Common myeloid progenitor, CD34-positive (primary cell): Measurements from ENCODE around the gene AKR1C4.

Experiments
- CTCF ChIA-PET: fragments of 350-600 bp; sonication (Branson Sonifier 250); formaldehyde crosslinking; loops from one replicate; lab custom pipeline; 2021; ENCODE audit warnings: antibody characterized with exemption; lab: Charles Lee
- POLR2A ChIA-PET: fragments of 350-600 bp; sonication (Branson Sonifier 250); formaldehyde crosslinking; loops from one replicate; lab custom pipeline; 2021; ENCODE audit warnings: antibody characterized with exemption; lab: Charles Lee
- DNase-seq, 3 donors: peaks; one replicate each; pipeline versions ENCODE4 v3.0.0 to v3.0.0-alpha.2; 2013
- H3K27ac ChIP-seq, 2 experiments: 1 replicate in 1 of 2; 2 replicates in 1 of 2; pipeline ENCODE4 v1.7.0; 2013; ENCODE audit warnings: inconsistent platforms in 2 of 2, low read length in 2 of 2, mild to moderate bottlenecking in 2 of 2, low read depth in 1 of 2, moderate library complexity in 1 of 2; ENCODE audit not compliant: severe bottlenecking in 2 of 2, insufficient read depth in 1 of 2, poor library complexity in 1 of 2
- H3K27me3 ChIP-seq, 5 experiments: replicated peaks in 2 of 5; 1 replicate in 3 of 5; 2 replicates in 2 of 5; pipeline versions ENCODE4 v1.6.1 to v1.7.0; 2013; ENCODE audit warnings: low read length in 4 of 5, mild to moderate bottlenecking in 2 of 5, moderate library complexity in 2 of 5, inconsistent platforms in 1 of 5; ENCODE audit not compliant: insufficient read depth in 5 of 5, control insufficient read depth in 4 of 5
- H3K36me3 ChIP-seq, 4 experiments: 1 replicate in 2 of 4; 2 replicates in 2 of 4; pipeline versions ENCODE4 v1.6.1 to v1.7.0; 2013; ENCODE audit warnings: low read length in 3 of 4, control low read depth in 1 of 4, mild to moderate bottlenecking in 1 of 4; ENCODE audit not compliant: control insufficient read depth in 4 of 4, insufficient read depth in 4 of 4
- H3K4me1 ChIP-seq, 4 experiments: 1 replicate in 3 of 4; 2 replicates in 1 of 4; pipeline versions ENCODE4 v1.6.1 to v1.7.1; 2013; ENCODE audit warnings: low read length in 3 of 4, mild to moderate bottlenecking in 3 of 4, control low read depth in 1 of 4, inconsistent platforms in 1 of 4, moderate library complexity in 1 of 4; ENCODE audit not compliant: control insufficient read depth in 4 of 4, insufficient read depth in 4 of 4; ENCODE audit errors: control extremely low read depth in 1 of 4
- H3K4me3 ChIP-seq, 7 experiments: 1 replicate in 4 of 7; 2 replicates in 3 of 7; pipeline versions ENCODE4 v1.5.1 to v1.7.0; 2013; ENCODE audit warnings: mild to moderate bottlenecking in 7 of 7, low read length in 6 of 7, moderate library complexity in 6 of 7, inconsistent platforms in 2 of 7, low read depth in 2 of 7, control low read depth in 1 of 7; ENCODE audit not compliant: insufficient read depth in 4 of 7, control insufficient read depth in 1 of 7; ENCODE audit errors: extremely low read depth in 1 of 7
- H3K9me3 ChIP-seq, 5 experiments: 1 replicate in 4 of 5; 2 replicates in 1 of 5; pipeline versions ENCODE4 v1.6.1 to v1.7.1; 2013; ENCODE audit warnings: low read length in 4 of 5, mild to moderate bottlenecking in 2 of 5, inconsistent platforms in 1 of 5, low read depth in 1 of 5, moderate library complexity in 1 of 5; ENCODE audit not compliant: control insufficient read depth in 4 of 5, insufficient read depth in 2 of 5; ENCODE audit errors: control extremely low read depth in 1 of 5
- WGBS: methylation state at CpG from one replicate; pipeline ENCODE4 v1.1.5; 2013; ENCODE audit not compliant: insufficient coverage; 5-methylcytosine and 5-hydroxymethylcytosine counted together

AKR1C4 gene

GRCh38 chr10:5183923-5184322 is 12.7 kb upstream of the AKR1C4 start:
- ChIA-PET CTCF (no interaction called here), POLR2A (no interaction called here)

DNA sequence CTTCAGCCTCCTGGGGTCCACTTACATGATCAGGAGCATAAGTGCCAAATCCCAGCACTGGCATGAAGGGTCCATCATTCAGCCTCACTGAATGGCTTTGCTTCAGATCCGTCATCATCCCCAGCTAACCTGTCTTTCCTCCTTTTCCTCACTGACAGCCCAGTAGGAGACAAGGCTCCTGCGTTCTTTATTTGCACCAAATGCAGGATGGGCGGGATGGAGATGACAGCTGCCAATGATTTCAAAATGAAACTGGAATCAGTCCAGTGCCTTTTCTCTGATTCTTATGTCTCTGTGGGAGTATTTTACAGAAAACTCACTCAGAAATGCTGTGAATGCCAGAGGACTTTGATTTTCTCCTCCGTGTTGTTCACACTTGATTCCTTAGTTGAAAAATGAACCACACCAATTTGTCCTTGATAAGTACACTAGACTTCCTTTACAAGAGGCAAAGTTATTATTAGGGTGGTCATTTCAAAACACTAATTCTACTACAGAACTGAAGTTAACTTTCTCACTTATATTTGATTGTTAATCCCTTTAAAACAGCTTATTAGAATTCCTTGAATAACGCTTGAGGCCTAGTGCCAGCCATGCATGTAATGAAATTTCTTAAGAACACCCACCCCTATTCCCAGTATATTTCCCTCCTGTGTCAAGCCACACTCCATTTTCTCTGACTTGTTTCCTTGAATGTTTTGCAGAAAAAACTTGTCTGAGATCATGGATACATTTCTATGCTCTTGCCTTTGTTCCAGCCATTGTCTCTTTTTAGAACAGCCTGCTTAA is 11.5 kb upstream of the AKR1C4 start, which contains the start of gene AKR1C8:
Gene AKR1C8, minus strand, starts transcription at position 164 of the 789 bp plus-strand sequence. Its CDS starts 46 bp downstream, at position 118.
- POLR2A ChIA-PET = no interaction called here
- Histone ChIP-seq H3K36me3 (no peaks in the 10 kb centered on the region), H3K27ac (no peak within 1 kb of the TSS), H3K4me3 (no peak within 1 kb of the TSS), H3K27me3 (no peaks in the 10 kb centered on the region), H3K4me1 (no peaks in the 10 kb centered on the region), H3K9me3 (peaks cover 0 to 3% (median 0%) of the 10 kb centered on the region in 5 experiments)
- 96% methylated on average over 4 of the region's 5 CpGs for WGBS
- DNase-seq = no peak
- CTCF ChIA-PET = no interaction called here

More at GRCh38 chr10:5183923-5184322, 12.7 kb upstream of the AKR1C4 start:
- Histone ChIP-seq H3K4me3 (no peak overlapping the region), H3K4me1 (no peaks in the 10 kb centered on the region), H3K27me3 (no peaks in the 10 kb centered on the region), H3K9me3 (peaks cover 0 to 3% (median 0%) of the 10 kb centered on the region in 5 experiments), H3K36me3 (no peaks in the 10 kb centered on the region), H3K27ac (no peak overlapping the region)
- 90% methylated on average over 1 of the region's 2 CpGs for WGBS
- DNase-seq = no peak

DNA sequence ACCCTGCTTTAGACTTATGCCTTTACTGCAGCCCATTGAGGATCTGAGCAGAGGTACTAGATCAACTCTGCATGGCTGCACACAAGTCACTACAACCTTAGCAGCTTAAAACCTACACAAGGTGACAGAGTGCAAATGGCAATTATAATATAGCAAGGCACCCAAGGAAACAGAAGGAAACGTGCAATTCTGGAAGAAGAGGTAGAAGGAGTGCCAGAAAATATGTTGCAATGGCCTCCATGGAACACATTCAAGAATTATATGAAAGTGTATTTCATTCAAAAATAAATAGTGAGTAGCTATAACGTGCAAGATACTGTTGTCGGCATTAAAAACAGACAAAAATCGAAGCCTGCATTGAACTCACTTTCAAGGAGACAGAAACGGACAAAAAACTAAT is 8.8 kb upstream of the AKR1C4 start:
- ChIA-PET CTCF (no interaction called here), POLR2A (no interaction called here)
- Histone ChIP-seq H3K27ac (no peak overlapping the region), H3K36me3 (no peaks in the 10 kb centered on the region), H3K9me3 (no peaks in the 10 kb centered on the region), H3K27me3 (no peaks in the 10 kb centered on the region), H3K4me3 (no peak overlapping the region), H3K4me1 (no peaks in the 10 kb centered on the region)
- no peak for DNase-seq
- 100% methylated on average over 3 of the region's 5 CpGs for WGBS

- no peak for DNase-seq
- H3K27me3 ChIP-seq = no peaks in the 10 kb centered on the region
- ChIA-PET CTCF (no interaction called here), POLR2A (no interaction called here)
- no peak overlapping the region for H3K27ac ChIP-seq
- H3K4me1 ChIP-seq = no peaks in the 10 kb centered on the region
- H3K4me3 ChIP-seq = no peak overlapping the region
- WGBS = 97% methylated on average over 2 of the region's 2 CpGs
- no peaks in the 10 kb centered on the region for H3K36me3 ChIP-seq
- H3K9me3 ChIP-seq = no peaks in the 10 kb centered on the region
Observed at GRCh38 chr10:5188358-5188757, 8.3 kb upstream of the AKR1C4 start.

DNA sequence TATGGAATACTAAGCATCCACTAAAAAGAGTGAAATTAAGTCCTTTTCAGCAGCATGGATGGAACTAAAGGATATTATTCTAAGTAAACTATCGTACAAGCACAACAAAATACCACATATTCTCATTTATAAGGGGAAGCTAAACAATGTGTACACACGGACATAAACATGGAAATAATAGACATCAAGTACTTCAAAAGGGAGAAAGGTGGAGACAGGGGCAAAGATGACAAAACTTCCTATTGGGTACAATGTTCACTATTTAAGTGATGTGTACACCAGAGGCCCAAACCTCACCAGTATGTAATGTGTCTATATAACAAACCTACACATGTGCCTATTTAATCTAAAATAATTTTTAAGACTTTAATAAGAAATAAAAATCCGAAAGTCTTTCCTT is 2.2 kb upstream of the AKR1C4 start:
- no CpG with 5 or more reads among the region's 3 CpGs for WGBS
- Histone ChIP-seq H3K4me3 (no peak overlapping the region), H3K4me1 (no peaks in the 10 kb centered on the region), H3K36me3 (no peaks in the 10 kb centered on the region), H3K27me3 (no peaks in the 10 kb centered on the region), H3K9me3 (peaks cover 0 to 2% (median 0%) of the 10 kb centered on the region in 5 experiments), H3K27ac (no peak overlapping the region)
- CTCF ChIA-PET = interaction anchor here (1.2 kb wide), 1 partner anchor 10 kb away, joined by 6 read pairs; no protein-coding TSS in a partner anchor
- DNase-seq = no peak
- POLR2A ChIA-PET = no interaction called here

DNA sequence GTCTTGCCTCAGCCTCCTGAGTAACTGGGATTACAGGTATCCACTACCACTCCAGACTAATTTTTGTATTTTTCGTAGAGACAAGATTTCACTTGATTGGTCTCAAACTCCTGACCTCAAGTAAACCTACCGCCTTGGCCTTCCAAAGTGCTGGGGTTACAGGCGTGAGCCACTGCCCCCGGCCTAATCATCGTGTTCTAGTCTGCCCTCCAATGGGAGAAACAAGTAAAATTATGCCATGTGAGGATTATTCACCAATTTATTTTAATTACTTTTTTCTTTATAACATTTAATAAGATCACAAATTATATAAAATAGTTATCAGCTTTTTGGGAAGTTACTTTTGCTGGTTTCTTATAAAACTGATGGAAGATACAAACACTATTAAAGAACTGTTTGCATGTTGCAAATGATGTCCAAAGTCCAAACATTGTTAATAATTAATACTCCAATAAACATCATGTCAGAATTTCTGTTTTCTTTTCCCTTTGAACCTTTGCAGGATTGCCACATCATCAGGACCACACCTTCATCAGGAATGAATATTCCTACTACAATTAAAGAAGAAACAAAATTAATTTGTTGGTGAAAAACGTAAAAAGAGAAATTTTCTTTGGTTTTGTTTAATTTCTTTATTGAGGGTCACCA is 786 bp upstream of the AKR1C4 start:
- no peak overlapping the region for H3K27ac ChIP-seq
- H3K4me1 ChIP-seq = no peaks in the 10 kb centered on the region
- H3K36me3 ChIP-seq = no peaks in the 10 kb centered on the region
- 100% methylated on average over 2 of the region's 6 CpGs for WGBS
- CTCF ChIA-PET = no interaction called here
- H3K4me3 ChIP-seq = no peak overlapping the region
- POLR2A ChIA-PET = no interaction called here
- DNase-seq = no peak
- no peaks in the 10 kb centered on the region for H3K27me3 ChIP-seq
- H3K9me3 ChIP-seq = peaks cover 0 to 3% (median 0%) of the 10 kb centered on the region in 5 experiments

DNA sequence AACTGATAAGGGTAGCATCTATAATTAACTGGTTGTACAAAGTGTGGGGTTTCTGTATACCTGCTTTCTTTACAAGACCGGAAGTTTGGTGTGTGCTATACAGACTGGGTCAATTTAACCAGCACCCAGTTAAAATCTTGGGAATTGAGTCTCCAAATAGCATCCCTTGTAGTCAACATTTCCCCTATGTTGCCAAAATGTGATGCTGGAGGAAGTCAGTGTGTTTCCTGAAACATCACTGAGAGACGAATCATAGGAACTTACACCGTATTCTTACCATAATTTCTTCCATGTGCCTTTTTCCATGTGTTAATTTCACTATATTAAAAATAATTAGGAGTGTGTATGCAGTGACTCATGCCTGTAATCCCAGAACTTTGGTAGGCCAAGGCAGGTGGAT is 1.7 kb downstream of the AKR1C4 start:
- Histone ChIP-seq H3K36me3 (no peaks in the 10 kb centered on the region), H3K27me3 (no peaks in the 10 kb centered on the region), H3K4me1 (no peaks in the 10 kb centered on the region), H3K4me3 (no peak overlapping the region), H3K27ac (no peak overlapping the region), H3K9me3 (peaks cover 1 to 9% (median 6%) of the 10 kb centered on the region in 5 experiments)
- CTCF ChIA-PET = no interaction called here
- POLR2A ChIA-PET = no interaction called here
- no peak for DNase-seq
- whole genome bisulfite sequencing = 100% methylated on average over 1 of the region's 3 CpGs
